PC-3 (cell line): ENCODE data around the gene EMILIN2.

ENCODE experiments used
- CTCF ChIP-seq: fragments of 300-600 bp; sonication (generic); conservative IDR thresholded peaks from 2 replicates; pipeline ENCODE4 v1.5.1; 2017; ENCODE audit warnings: antibody characterized with exemption, low read depth, mild to moderate bottlenecking, low read length
- EZH2 ChIP-seq: fragments of 300-600 bp; sonication (generic); IDR thresholded peaks from one replicate; pipeline ENCODE4 v1.6.1; 2017; ENCODE audit warnings: antibody characterized with exemption, mild to moderate bottlenecking, low read length; ENCODE audit not compliant: unreplicated experiment
- EZH2phosphoT487 ChIP-seq: fragments of 300-600 bp; sonication (generic); IDR thresholded peaks from 2 replicates; pipeline ENCODE4 v1.6.1; 2018; ENCODE audit warnings: mild to moderate bottlenecking, antibody characterized with exemption, low read length, borderline replicate concordance

- TF ChIP-seq EZH2phosphoT487 (no peak), CTCF (no peak), EZH2 (no peak)
Measured at GRCh38 chr18:2821695-2822094, 25.1 kb upstream of the EMILIN2 start.
